GM21447 (cell line): Measurements from ENCODE around the gene MYL9.

ENCODE experiments used
- ATAC-seq: cut with Tn5 transposase; IDR thresholded peaks from one replicate; pipeline ENCODE4 v1.9.1; 2021; ENCODE audit not compliant: unreplicated experiment

MYL9 gene

GRCh38 chr20:36579996-36580545 is 38.8 kb downstream of the MYL9 start:
- ATAC-seq = no peak

DNA sequence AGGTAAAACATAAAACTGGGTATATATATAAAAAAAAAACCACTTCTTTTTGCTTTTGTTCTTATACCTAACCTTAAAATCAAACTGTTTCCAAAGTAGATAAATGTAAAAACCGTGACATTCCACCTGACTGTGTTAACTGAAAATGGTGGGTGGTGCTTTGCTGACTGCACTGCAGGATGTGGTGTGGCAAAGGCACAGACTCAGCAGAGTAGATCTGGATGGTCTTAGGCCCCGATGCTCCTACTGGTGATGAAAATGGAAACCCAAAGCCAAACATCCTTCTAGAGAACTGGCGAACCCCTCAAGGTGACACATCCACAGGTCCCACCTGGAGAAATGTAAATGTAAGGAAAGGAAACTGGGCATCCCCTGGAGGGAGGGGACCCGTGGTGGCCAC is 41.0 kb downstream of the MYL9 start:
- ATAC-seq = no peak

DNA sequence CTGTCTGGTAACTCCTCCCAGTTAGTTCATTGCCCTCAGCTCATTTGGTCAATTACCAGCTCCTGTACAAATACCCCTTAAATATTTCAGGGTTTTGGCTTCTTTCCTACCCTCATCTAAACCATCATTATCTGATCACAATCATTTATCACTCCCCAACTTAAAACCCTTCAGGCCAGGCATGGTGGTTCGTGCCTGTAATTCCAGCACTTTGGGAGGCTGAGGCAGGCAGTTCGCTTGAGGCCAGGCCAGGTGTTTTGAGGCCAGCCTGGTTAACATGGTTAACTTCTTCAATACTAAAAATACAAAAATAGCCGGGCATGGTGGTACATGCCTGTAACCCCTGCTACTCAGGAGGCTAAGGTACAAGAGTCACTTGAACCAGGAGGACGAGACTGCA is 41.5 kb downstream of the MYL9 start:
- ATAC-seq = no peak

- ATAC-seq = no peak
Measured at GRCh38 chr20:36584018-36584481, 42.7 kb downstream of the MYL9 start.

- no peak for ATAC-seq
Measured at GRCh38 chr20:36585410-36586125, 44.2 kb downstream of the MYL9 start.

DNA sequence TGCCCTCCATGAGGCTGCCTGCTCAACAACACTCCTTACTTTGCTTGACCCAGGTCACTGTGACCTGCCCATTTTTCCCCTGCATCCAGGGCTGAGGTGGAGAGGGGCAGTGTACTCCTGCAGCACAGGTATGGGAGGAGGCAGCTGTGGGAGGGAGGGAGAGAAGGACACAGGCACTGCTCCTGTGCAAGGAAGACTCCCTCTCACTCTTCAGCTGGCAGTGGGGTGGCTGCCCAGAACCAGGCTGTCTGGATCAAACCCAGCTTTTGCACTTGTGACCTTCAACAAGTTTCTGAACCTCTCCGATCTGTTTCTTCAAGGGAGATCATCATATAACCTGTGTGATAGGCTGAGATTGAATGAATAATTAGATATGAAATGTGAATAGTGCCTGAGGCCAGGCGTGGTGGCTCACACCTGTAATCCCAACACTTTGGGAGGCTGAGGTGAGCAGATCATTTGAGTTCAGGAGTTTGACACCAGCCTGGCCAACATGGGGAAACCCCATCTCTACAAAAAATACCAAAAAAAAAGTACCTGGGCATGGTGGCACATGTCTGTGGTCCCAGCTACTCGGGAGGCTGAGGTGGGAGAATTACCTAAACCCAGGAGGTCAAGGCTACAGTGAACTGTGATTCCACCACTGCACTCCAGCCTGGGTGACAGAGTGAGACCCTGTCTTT is 46.2 kb downstream of the MYL9 start:
- no peak for ATAC-seq

DNA sequence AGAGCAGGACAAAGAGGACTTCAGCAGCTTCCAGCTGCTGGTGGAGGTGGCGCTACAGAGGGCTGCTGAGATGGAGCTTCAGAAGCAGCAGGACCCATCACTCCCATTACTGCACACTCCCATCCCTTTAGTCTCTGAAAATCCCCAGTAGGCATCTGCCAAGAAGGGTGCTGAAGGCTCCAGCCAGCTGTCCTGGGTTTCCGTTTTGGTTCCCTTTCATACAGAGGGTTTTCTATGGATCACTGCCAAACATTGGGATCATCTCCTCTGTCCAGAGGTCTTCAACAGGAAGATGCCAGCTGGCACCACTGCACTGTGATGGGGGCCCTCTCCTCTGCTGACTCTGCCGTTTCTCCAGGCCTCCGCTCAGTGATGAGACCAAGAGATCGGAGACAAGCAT is 50.0 kb downstream of the MYL9 start:
- no peak for ATAC-seq

DNA sequence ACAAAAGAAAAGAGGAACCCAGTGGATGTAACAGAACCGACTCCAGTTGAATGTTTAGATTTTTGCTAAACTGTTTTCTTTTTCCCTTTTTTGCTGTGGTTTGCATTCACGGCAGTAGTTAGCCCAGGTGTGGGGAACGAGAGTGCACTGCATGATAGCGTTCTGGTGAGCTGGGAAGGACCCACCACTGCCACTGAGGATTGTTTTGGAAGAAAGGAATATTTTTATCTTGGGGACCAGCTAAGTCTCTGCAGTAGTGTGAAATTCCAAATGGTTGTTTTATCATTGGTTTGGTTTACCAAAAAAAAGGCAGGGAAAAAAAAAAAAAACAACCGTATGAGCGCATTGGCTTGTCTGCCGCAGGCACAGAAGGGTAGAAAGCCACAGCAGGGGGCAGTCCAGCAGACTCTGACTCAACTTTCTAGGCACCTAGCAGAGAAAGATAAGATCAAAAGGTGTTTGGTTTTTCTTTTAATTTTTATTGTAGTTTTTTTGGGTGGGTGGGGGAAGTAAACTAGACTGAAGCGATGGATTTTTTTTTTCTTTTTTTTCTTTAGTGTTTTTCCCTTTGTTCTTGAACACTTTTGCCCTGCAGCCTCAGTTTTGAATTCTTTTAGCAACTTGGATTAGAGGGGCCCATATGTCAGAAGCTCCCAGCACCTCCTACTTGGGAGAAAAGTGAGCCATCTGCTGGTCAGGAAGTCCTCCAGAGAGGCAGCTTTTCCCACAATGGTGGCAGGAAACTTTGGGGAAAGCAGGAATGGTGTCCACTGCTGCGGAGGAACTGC is 50.7 kb downstream of the MYL9 start:
- ATAC-seq = no peak

GRCh38 chr20:36593347-36593929 is 52.1 kb downstream of the MYL9 start:
- ATAC-seq = no peak

GRCh38 chr20:36599912-36600345 is 58.6 kb downstream of the MYL9 start:
- ATAC-seq = no peak
